ENCODE results near the gene SYNE1. TPM values are rescaled to one million over a fixed set of nuclear protein-coding genes. Genes with fewer than 3 reads are reported as not detected.
"Not testable (repeated sequence)": the region's sequence is repeated elsewhere in the genome, so short reads cannot be mapped to it uniquely, and the experiment has no call there.

The SYNE1 gene
- total RNA-seq, 1 experiment from 2014 or later: 6.5 TPM

- ATAC-seq; DNase-seq (ENCODE audit: low spot score); H3K4me1 Mint-ChIP-seq; H3K27me3 Mint-ChIP-seq (ENCODE audit: low read depth); H3K27ac Mint-ChIP-seq; CTCF ChIA-PET; H3K4me3 Mint-ChIP-seq; POLR2A ChIA-PET: not testable (repeated sequence)
- Mint-ChIP-seq H3K9me3 (peaks cover 31% of the 10 kb centered on the region), H3K36me3 (peaks cover 27% of the 10 kb centered on the region)
Observed at GRCh38 chr6:152076242-152076641, 560.9 kb downstream of the SYNE1 start.

GRCh38 chr6:152071843-152072242, 565.3 kb downstream of the SYNE1 start:
- Mint-ChIP-seq H3K27ac (no peak overlapping the region), H3K27me3 (ENCODE audit: low read depth) (no peaks in the 10 kb centered on the region), H3K4me1 (no peaks in the 10 kb centered on the region), H3K4me3 (no peak overlapping the region), H3K36me3 (peaks cover 26% of the 10 kb centered on the region), H3K9me3 (peaks cover 30% of the 10 kb centered on the region)
- ATAC-seq: no peak
- ChIA-PET POLR2A (no interaction called here), CTCF (no interaction called here)
- DNase-seq (ENCODE audit: low spot score): no peak
- TF ChIP-seq SMAD4 (CRISPR knock-in tag; IDR thresholded peaks at IDR 0.05): no peak
- no peak for TF ChIP-seq SOX15 (CRISPR knock-in tag; IDR thresholded peaks at IDR 0.05)
- TF ChIP-seq SMAD3 (CRISPR knock-in tag; IDR thresholded peaks at IDR 0.05; ENCODE audit: borderline replicate concordance): no peak

Other genes starting within 250 kb of the SYNE1 start
- 1.4 to 2.0 TPM (median 1.5 TPM) in 3 replicates for gene MYCT1, start 60.5 kb upstream of the SYNE1 start, total RNA-seq (2021)
- gene VIP, start 113.4 kb upstream of the SYNE1 start, total RNA-seq (2021): not detected in 3 replicates

Data from WTC11 (cell line).